Duodenal mucosa (tissue), 2 donors: ENCODE data around the gene PRRX2.

Experiments
- H3K27ac ChIP-seq: one replicate; pipeline ENCODE4 v1.7.0; 2013; ENCODE audit warnings: low read depth, low read length
- H3K27me3 ChIP-seq, 2 donors: one replicate each; pipeline ENCODE4 v1.7.0; 2013; ENCODE audit warnings: low read length in 2 of 2, control low read depth in 1 of 2; ENCODE audit not compliant: insufficient read depth in 2 of 2, control insufficient read depth in 1 of 2
- H3K36me3 ChIP-seq, 2 donors: one replicate each; pipeline ENCODE4 v1.7.0; 2013; ENCODE audit warnings: low read length in 2 of 2, control low read depth in 1 of 2; ENCODE audit not compliant: insufficient read depth in 2 of 2, control insufficient read depth in 1 of 2
- H3K4me1 ChIP-seq, 2 donors: one replicate each; pipeline ENCODE4 v1.7.0; 2013; ENCODE audit warnings: low read length in 2 of 2, control low read depth in 1 of 2; ENCODE audit not compliant: insufficient read depth in 2 of 2, control insufficient read depth in 1 of 2
- H3K4me3 ChIP-seq, 2 donors: one replicate each; pipeline ENCODE4 v1.7.0; 2013; ENCODE audit warnings: low read length in 2 of 2, low read depth in 1 of 2
- H3K9ac ChIP-seq, 2 donors: one replicate each; pipeline ENCODE4 v1.7.0; 2013; ENCODE audit warnings: low read length in 2 of 2, low read depth in 1 of 2
- H3K9me3 ChIP-seq, 2 donors: one replicate each; pipeline ENCODE4 v1.7.0; 2013; ENCODE audit warnings: low read length in 2 of 2, control low read depth in 1 of 2; ENCODE audit not compliant: control insufficient read depth in 1 of 2

PRRX2 gene

GRCh38 chr9:129688285-129689043, 23.0 kb downstream of the PRRX2 start:
- Histone ChIP-seq H3K9ac (no peak overlapping the region), H3K9me3 (no peaks in the 10 kb centered on the region), H3K4me1 (no peaks in the 10 kb centered on the region), H3K27ac (no peak overlapping the region), H3K36me3 (no peaks in the 10 kb centered on the region), H3K27me3 (no peaks in the 10 kb centered on the region), H3K4me3 (no peak overlapping the region)

DNA sequence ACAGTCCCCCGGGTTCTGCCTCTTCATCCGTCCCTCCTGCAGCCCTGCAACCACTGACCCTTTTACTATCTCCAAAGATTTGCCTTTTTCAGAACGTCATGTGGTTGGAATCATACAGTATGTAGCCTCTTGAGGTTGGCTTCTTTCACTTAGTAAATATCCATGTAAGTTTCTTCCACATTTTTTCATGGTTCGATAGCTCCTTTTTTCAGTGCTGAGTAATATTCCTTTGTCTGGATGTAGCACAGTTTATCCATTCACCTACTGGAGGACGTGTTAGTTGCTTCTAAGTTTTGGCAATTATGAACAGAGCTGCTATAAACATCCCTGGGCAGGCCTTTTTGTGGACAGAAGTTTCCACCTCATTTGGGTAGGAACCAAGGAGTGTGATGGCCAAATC, 27.1 kb downstream of the PRRX2 start:
- Histone ChIP-seq H3K36me3 (no peaks in the 10 kb centered on the region), H3K4me3 (no peak overlapping the region), H3K27me3 (peaks cover 14 to 24% of the 10 kb centered on the region in 2 donors), H3K9ac (no peak overlapping the region), H3K9me3 (no peaks in the 10 kb centered on the region), H3K4me1 (no peaks in the 10 kb centered on the region), H3K27ac (no peak overlapping the region)

- Histone ChIP-seq H3K4me1 (no peaks in the 10 kb centered on the region), H3K36me3 (no peaks in the 10 kb centered on the region), H3K9ac (no peak overlapping the region), H3K9me3 (no peaks in the 10 kb centered on the region), H3K4me3 (no peak overlapping the region), H3K27ac (no peak overlapping the region), H3K27me3 (peaks cover 19 to 30% of the 10 kb centered on the region in 2 donors)
Measured at GRCh38 chr9:129693741-129694140, 28.3 kb downstream of the PRRX2 start.

- no peak overlapping the region for H3K27ac ChIP-seq
- peaks cover 23 to 31% of the 10 kb centered on the region in 2 donors for H3K27me3 ChIP-seq
- no peaks in the 10 kb centered on the region for H3K4me1 ChIP-seq
- H3K9ac ChIP-seq = no peak overlapping the region
- H3K4me3 ChIP-seq = no peak overlapping the region
- H3K36me3 ChIP-seq = no peaks in the 10 kb centered on the region
- H3K9me3 ChIP-seq = no peaks in the 10 kb centered on the region
Measured at GRCh38 chr9:129694243-129694646, 28.8 kb downstream of the PRRX2 start.

- H3K36me3 ChIP-seq = no peaks in the 10 kb centered on the region
- H3K9ac ChIP-seq = no peak overlapping the region
- no peak overlapping the region for H3K4me3 ChIP-seq
- no peaks in the 10 kb centered on the region for H3K9me3 ChIP-seq
- H3K27ac ChIP-seq = no peak overlapping the region
- no peaks in the 10 kb centered on the region for H3K4me1 ChIP-seq
- peaks cover 29 to 31% of the 10 kb centered on the region in 2 donors for H3K27me3 ChIP-seq
Measured at GRCh38 chr9:129695870-129696269, 30.4 kb downstream of the PRRX2 start.

DNA sequence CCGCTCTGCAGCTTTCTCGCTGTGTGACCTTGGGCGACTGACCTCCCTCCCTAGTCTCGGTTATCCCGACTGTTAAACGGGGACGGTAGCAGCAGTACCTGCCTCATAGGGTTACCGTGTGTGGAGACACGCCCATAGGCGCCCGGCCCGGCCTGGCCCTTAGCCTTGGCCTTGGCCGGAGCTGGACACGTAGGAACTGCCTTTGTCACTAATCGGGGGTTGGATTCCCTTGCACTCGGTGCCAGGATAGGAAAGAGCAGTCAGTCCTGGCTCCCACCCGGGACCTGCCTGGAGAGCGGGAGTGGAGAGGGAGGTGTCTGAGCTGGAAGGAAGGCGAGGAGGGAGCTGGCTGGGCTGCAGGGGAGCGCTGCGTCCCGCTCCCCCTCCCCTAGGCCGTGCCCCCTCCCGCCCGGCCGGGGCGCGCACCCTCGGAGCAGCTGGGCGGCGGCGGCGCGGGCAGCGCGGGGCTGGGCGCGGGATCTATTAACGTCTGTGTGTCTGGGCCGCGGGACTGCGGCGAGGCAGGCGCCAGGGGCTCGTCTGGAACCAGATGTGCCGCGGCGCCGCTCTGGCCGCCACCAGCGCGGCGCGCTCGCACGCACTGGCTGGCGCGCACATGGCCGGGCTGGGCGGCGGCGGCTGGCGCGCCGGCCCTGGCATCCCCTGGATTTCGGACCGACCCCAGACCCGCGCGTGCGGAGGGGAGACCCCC, 31.7 kb downstream of the PRRX2 start:
- Histone ChIP-seq H3K27me3 (peaks cover 29 to 31% of the 10 kb centered on the region in 2 donors), H3K36me3 (no peaks in the 10 kb centered on the region), H3K9me3 (no peaks in the 10 kb centered on the region), H3K27ac (no peak overlapping the region), H3K4me1 (no peaks in the 10 kb centered on the region), H3K9ac (no peak overlapping the region), H3K4me3 (no peak overlapping the region)

- Histone ChIP-seq H3K27ac (no peak overlapping the region), H3K4me1 (peaks cover 5% of the 10 kb centered on the region in 2 donors), H3K27me3 (peaks cover 29 to 31% of the 10 kb centered on the region in 2 donors), H3K36me3 (no peaks in the 10 kb centered on the region), H3K4me3 (no peak overlapping the region), H3K9ac (no peak overlapping the region), H3K9me3 (no peaks in the 10 kb centered on the region)
Measured at GRCh38 chr9:129697656-129698253, 32.3 kb downstream of the PRRX2 start.

DNA sequence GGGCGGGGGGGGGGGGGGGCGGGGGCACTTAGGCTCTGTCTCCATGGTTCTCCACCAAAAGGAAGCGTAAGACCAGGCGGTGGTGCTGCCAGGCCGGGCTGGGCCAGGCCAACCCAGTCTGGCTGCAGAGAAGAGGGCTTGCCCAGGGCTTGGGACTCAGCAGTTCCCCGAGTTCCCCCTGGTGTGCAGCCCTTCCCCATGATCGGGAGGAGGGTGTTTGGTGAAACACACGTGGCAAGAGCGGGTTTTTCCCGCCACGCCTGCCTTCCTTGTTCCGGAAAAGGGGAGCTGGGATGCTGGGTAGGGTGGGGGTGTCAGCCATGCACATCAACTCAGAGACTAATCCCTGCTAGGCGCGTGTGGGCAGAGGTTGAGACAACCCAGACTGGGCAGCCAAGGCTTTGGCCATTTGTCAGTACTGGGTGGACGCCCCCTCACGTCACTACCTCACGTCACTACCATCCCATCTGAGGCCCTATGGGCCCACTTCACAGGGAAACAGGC, 32.9 kb downstream of the PRRX2 start:
- Histone ChIP-seq H3K27me3 (peaks cover 29 to 31% of the 10 kb centered on the region in 2 donors), H3K36me3 (no peaks in the 10 kb centered on the region), H3K9ac (no peak overlapping the region), H3K4me3 (no peak overlapping the region), H3K9me3 (no peaks in the 10 kb centered on the region), H3K4me1 (peaks cover 8 to 11% of the 10 kb centered on the region in 2 donors), H3K27ac (no peak overlapping the region)

DNA sequence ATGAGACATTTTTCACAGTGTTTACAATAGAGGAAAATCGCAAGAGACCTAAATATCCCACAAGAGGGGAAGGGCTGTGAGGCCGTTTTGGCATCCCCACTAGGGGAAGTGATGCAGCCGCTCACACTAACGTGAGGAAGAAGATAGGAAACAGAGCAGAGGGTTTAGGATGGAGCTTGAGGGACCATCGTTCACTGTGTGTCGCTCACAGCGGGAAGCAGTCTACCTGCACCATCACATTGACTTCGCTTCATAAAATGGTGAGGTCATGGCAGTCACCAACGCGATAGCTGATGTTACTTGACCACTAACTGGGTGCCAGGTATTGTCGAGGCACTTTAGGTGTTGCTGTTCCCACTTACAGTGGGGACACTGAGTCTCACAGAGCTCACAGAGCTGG, 35.6 kb downstream of the PRRX2 start:
- H3K27me3 ChIP-seq = peaks cover 20 to 22% of the 10 kb centered on the region in 2 donors
- H3K9me3 ChIP-seq = no peaks in the 10 kb centered on the region
- H3K9ac ChIP-seq = no peak overlapping the region

GRCh38 chr9:129701549-129701948, 36.1 kb downstream of the PRRX2 start:
- Histone ChIP-seq H3K27me3 (peaks cover 19 to 21% of the 10 kb centered on the region in 2 donors), H3K36me3 (no peaks in the 10 kb centered on the region), H3K9ac (no peak overlapping the region), H3K4me3 (no peak overlapping the region), H3K9me3 (no peaks in the 10 kb centered on the region), H3K27ac (no peak overlapping the region), H3K4me1 (peaks cover 11 to 19% of the 10 kb centered on the region in 2 donors)

More for the DNA sequence above, 35.6 kb downstream of the PRRX2 start:
- no peaks in the 10 kb centered on the region for H3K36me3 ChIP-seq
- H3K4me3 ChIP-seq = no peak overlapping the region
- H3K4me1 ChIP-seq = peaks cover 11 to 19% of the 10 kb centered on the region in 2 donors
- H3K27ac ChIP-seq = no peak overlapping the region
